ENCODE measurements around the gene TNRC6A. TPM values are rescaled to one million over a fixed set of nuclear protein-coding genes. Genes with fewer than 3 reads are reported as not detected.

TNRC6A gene
- total RNA-seq, 1 donor from 2014 or later: 79.6 TPM

DNA sequence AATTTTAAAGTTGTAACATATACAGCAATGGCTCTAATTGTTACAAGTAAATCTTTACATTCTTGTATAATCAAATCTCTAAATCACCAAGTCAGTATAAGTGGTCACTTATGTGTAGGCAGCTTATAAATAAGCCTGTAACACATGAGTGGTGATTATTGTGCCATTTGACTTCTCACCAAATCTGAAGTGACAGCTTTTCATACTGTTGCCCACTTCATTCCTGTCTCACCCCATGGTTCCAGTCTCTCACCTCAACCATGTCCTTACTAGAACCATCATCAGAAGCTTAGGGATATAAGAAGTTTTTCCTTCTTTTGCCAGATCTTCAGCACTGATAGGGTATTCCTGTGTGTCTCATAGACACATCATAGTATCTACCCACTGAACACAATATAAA is 23.5 kb downstream of the TNRC6A start:
- H3K27me3 Mint-ChIP-seq (ENCODE audit: low read depth): no peaks in the 10 kb centered on the region
- H3K4me1 Mint-ChIP-seq: peaks cover 39% of the 10 kb centered on the region
- H3K27ac Mint-ChIP-seq (ENCODE audit: unreplicated experiment): no peak overlapping the region

DNA sequence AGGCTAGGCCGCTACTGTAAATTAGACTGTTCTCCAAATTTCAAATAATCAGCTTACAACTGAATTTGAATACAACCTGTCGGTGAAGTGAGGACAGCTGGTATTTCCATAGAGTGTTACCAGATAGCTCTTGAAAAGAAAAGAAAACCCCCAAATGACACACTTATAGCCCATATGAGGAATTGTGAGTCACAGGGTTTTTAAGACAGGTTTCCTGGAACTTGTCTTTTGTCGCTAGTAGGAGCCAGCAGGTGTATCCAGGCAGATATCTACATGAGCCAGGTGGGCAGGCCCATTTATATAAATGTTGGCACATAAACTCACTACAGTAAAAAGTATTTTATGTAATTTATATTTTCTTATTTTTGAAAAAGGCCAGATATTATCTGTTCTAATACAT is 24.0 kb downstream of the TNRC6A start:
- H3K4me1 Mint-ChIP-seq: peaks cover 35% of the 10 kb centered on the region
- no peaks in the 10 kb centered on the region for H3K9me3 Mint-ChIP-seq
- no peak for DNase-seq (ENCODE audit: low read depth, low spot score)
- no peaks in the 10 kb centered on the region for H3K36me3 Mint-ChIP-seq (ENCODE audit: low read depth)
- TF ChIP-seq, protein P1, sequence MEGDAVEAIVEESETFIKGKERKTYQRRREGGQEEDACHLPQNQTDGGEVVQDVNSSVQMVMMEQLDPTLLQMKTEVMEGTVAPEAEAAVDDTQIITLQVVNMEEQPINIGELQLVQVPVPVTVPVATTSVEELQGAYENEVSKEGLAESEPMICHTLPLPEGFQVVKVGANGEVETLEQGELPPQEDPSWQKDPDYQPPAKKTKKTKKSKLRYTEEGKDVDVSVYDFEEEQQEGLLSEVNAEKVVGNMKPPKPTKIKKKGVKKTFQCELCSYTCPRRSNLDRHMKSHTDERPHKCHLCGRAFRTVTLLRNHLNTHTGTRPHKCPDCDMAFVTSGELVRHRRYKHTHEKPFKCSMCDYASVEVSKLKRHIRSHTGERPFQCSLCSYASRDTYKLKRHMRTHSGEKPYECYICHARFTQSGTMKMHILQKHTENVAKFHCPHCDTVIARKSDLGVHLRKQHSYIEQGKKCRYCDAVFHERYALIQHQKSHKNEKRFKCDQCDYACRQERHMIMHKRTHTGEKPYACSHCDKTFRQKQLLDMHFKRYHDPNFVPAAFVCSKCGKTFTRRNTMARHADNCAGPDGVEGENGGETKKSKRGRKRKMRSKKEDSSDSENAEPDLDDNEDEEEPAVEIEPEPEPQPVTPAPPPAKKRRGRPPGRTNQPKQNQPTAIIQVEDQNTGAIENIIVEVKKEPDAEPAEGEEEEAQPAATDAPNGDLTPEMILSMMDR (conservative IDR thresholded peaks at IDR 0.05): no peak
- H3K27ac Mint-ChIP-seq (ENCODE audit: unreplicated experiment): no peak overlapping the region
- H3K27me3 Mint-ChIP-seq (ENCODE audit: low read depth): no peaks in the 10 kb centered on the region
- no peak overlapping the region for H3K4me3 Mint-ChIP-seq

More for the DNA sequence above, 23.5 kb downstream of the TNRC6A start:
- Mint-ChIP-seq H3K36me3 (ENCODE audit: low read depth) (no peaks in the 10 kb centered on the region), H3K4me3 (no peak overlapping the region), H3K9me3 (no peaks in the 10 kb centered on the region)
- DNase-seq (ENCODE audit: low read depth, low spot score): no peak
- TF ChIP-seq, protein P1 (conservative IDR thresholded peaks at IDR 0.05): no peak

DNA sequence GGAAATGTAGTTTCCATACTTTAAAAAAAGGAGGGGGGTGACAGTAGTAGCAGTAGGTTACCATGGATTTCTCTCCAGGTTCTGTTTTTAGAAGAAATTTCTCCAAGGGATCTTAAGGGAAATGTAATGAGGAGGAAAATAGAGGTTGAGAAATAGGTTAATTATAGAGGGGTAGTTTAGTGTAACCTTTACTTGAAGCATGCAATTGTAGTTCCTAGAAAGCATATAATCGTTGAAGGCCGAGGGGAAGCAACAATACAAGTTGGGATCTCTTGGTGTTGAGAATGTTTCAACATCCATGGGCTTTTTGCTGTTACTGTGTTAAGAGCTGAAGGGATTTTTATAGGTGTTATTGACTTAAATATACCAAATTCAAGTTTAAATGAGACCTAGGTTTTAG is 25.1 kb downstream of the TNRC6A start:
- Mint-ChIP-seq H3K27me3 (ENCODE audit: low read depth) (no peaks in the 10 kb centered on the region), H3K36me3 (ENCODE audit: low read depth) (no peaks in the 10 kb centered on the region), H3K27ac (ENCODE audit: unreplicated experiment) (no peak overlapping the region), H3K4me3 (no peak overlapping the region), H3K4me1 (peaks cover 26% of the 10 kb centered on the region), H3K9me3 (no peaks in the 10 kb centered on the region)
- TF ChIP-seq, protein P1 (conservative IDR thresholded peaks at IDR 0.05): no peak
- no peak for DNase-seq (ENCODE audit: low read depth, low spot score)

DNA sequence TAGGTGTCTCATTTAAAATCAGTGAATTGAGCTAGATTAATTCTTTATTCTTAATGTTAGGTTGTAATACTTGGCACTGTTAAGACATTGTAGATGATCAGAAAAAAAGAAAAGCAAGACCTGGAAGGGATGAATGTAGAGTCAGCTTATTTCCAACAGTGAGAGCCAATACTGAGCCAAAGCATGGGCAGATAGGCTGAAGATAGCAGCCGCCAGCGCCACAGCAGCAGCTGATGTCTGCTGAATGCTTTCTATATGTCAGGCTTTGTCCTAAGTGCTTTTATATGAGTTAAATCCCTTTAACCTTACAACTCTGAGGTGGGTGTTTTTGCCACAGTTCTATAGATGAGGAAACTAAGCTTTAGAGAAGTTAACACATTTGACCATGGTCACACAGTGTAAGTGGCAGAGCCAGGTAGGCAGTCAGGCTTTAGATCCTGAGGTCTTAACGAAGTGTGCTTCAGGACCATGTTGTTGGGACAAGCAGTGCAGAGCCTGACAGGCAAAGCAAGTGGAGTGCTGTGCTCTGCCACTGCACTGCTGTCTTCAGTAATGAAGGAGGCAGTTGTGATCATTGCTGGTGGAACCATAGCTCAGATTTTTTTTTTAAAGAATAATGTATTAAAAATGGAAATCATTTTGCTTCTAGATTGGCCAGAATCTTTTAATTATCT is 25.9 kb downstream of the TNRC6A start:
- Mint-ChIP-seq H3K27ac (ENCODE audit: unreplicated experiment) (no peak overlapping the region), H3K9me3 (no peaks in the 10 kb centered on the region), H3K36me3 (ENCODE audit: low read depth) (no peaks in the 10 kb centered on the region), H3K4me1 (peaks cover 26% of the 10 kb centered on the region), H3K4me3 (no peak overlapping the region), H3K27me3 (ENCODE audit: low read depth) (no peaks in the 10 kb centered on the region)
- TF ChIP-seq, protein P1 (conservative IDR thresholded peaks at IDR 0.05): no peak
- DNase-seq (ENCODE audit: low read depth, low spot score): no peak

DNA sequence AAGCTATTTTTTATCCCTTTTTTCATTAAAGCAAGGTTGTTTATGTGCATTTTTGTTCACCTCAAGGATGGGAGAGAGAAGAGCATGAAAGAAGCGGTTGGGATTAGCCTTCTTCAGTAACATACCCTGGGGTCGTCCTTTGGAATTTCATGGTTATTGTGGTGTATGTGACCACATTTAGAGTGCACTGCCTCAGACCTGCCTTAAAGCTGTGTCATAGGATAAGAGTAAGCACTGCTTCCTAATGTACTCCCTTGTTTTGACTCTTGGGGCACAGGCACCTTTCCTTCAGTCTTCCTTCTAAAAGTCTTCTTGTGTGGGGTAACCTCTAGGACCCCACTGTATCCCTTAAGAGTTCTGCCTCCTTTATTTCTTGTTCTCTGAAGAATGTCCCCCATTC is 28.9 kb downstream of the TNRC6A start:
- H3K9me3 Mint-ChIP-seq: no peaks in the 10 kb centered on the region
- H3K4me1 Mint-ChIP-seq: peaks cover 14% of the 10 kb centered on the region
- no peaks in the 10 kb centered on the region for H3K27me3 Mint-ChIP-seq (ENCODE audit: low read depth)
- H3K27ac Mint-ChIP-seq (ENCODE audit: unreplicated experiment): no peak overlapping the region
- TF ChIP-seq, protein P1 (conservative IDR thresholded peaks at IDR 0.05): no peak
- DNase-seq (ENCODE audit: low read depth, low spot score): no peak
- no peaks in the 10 kb centered on the region for H3K36me3 Mint-ChIP-seq (ENCODE audit: low read depth)
- no peak overlapping the region for H3K4me3 Mint-ChIP-seq
